HG03064 (cell line): ENCODE data around the gene IL16.
A peak's percentile ranks its signal among the peaks of the same experiment; 100 is the strongest.

Source experiments
- ATAC-seq: cut with Tn5 transposase; IDR thresholded peaks from one replicate; pipeline ENCODE4 v1.9.1; 2021; ENCODE audit warnings: low read depth; ENCODE audit not compliant: unreplicated experiment

IL16 gene

DNA sequence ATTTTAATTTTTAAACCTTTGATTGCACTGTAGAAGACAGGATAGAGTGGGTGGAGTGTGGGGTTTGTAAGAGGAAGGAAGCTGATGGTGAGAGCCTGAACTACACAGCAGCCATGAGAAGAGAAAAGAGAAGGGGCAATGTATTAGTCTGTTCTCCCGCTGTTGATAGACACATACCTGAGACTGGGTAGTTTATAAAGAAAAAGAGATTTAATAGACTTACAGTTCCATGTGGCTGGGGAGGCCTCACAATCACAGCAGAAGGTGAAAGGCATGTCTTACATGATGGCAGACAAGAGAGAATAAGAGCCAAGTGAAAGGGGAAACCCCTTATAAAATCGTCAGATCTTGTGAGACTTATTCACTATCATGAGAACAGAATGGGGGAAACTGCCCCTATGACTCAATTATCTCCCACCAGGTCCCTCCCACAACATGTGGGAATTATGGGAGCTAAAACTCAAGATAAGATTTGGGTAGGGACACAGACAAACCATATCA lies 90.0 kb downstream of the IL16 start:
- ATAC-seq: no peak

DNA sequence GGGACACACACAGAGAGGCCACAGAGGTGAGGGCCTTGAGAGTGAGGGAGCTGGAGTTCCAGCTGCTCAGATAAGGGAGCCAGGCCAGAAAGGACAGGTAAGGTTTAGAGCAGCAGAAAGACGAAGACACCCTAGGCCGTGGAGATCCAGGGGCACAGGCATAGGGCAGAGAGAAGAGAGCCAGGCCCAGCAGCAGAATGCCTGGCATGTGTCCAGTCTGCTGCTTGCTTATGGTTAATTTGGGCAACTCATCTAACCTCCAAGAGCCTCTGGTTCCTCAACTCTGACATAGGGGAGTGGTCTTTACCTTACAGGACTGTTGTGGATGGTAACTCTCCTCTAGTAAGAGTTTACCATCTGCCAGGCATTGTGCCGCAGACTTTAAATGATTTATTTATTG lies 91.4 kb downstream of the IL16 start:
- no peak for ATAC-seq

DNA sequence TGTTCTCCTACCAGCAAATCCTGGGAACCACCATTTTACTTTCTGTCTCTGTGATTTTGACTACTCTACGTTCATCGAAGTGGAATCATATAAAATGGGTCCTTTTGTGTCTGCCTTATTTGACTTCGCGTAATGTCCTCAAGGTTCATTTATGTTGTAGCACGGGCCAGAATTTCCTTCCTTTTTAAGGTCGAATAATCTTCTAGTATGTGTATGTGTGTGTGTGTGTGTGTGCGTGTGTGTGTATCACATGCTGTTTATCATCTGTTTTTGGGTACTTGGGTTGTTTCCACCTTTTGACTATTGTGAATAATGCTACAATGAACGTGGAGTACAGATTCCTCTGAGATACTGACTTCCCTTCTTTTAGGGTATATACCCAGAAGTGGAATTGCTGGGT lies 91.9 kb downstream of the IL16 start:
- no peak for ATAC-seq

DNA sequence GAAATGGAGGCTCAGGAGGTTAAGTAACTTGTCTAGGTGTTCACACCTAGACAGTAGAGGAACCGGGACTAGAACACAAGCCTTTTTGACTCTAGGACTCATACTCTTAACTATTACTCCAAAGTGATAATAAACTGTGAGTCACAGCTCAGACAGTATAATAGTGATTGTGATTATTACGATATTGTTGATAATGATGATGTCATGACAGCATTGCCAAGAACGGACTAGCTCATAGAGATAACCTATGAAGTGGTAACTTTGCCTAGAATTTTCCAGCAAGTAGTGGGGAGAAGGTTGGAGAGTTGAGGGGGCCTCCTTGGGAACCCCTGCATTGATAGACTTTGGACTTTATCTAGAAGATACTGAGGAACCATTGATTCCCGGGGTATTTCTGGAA lies 93.2 kb downstream of the IL16 start:
- no peak for ATAC-seq

DNA sequence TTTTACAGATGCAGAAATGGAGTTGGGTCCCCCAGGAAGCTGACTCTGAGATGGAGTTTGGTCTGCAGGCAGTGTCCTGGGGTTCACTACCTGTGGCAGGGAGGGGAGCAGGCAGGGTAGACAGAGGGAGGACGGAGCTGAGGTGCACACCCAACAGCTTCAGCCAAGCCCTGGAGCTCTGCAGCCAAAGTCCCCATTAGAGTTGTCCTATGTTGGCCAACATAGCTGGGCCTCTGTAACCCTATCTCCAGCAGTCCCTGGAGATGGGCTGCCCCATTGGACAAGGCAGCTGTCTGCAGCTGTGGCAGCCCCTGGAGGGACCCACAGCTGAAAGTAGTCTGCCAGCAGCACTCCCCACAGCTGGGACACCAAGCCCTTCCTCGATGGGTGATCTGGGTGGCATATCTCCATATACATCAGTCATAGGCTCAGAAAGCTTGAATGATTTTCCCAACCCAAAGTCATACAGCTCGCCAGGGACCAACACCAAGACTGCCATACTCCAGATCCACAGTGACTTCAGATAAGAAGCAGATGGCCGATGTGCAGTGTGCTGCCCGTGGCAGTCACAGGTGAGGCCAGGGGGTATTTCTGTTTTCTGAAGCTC lies 95.3 kb downstream of the IL16 start:
- ATAC-seq: peak; percentile 2

DNA sequence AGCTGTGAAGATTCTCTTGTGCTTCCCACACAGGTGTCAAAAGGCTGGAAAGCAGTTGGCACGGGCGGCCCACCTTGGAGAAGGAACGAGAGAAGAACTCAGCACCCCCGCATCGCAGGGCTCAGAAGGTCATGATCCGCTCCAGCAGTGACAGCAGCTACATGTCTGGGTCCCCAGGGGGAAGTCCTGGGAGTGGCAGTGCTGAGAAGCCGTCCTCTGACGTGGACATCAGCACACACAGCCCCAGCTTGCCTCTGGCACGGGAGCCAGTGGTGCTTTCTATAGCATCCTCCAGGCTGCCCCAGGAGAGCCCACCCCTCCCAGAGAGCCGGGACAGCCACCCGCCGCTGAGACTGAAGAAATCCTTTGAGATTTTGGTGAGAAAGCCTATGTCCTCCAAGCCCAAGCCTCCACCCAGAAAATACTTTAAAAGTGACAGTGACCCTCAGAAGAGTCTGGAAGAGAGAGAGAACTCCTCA lies 95.9 kb downstream of the IL16 start:
- peak; percentile 39 for ATAC-seq

DNA sequence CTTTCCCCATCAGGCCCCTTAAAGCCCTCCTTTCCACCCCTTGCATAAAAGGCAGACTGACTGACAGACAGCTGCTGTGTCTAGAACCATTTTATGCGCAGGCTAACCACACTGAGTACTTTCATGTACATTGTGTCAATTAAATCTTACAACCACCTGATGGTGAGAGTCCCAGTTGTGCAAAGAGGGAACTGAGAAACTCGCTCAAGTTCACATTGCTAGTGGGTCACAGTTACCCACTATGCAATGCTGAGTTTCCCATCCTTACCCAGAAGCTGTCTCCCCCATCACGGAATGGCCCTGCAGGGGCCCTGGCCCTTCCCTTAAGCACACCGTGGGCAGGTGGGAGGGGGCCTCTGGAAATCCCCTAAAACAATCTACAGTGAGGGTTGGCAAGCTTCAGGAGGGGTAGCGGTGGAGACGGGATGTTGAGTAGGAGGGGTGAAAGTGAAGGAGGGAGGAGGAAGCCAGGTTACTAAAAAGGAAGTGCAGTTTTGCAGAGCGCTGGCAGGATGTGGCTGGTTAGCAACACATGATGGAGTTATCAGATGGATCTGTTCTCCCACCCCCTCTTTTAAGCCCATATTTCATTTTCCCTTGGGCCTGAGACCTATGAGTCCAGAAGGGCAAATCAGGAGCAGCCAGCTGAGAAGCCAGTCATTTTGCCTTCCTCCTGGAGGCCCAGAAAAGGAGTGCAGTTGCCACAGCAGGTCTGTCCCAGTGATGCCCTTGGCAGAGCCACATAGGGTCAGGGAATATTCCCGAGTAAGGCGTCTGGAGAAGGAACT lies 97.2 kb downstream of the IL16 start:
- ATAC-seq: peak; percentile 52

DNA sequence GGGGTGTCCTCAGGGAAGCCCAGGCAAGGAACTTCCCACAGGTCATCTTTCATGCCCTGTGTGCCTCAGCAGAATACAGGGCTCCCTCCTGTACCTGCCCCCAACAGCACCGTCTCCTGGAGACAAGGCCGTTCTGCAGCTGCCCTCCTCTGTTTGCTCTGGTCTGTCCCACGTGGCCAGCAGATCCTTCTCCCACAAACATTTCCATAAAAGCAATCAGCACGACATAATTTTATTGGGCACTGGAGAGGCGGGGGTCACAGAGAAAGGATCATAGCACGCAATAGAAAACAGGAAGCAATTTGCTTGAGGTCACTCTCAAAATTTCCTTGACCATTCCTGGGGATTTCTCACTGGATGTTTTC lies 97.8 kb downstream of the IL16 start:
- no peak for ATAC-seq

DNA sequence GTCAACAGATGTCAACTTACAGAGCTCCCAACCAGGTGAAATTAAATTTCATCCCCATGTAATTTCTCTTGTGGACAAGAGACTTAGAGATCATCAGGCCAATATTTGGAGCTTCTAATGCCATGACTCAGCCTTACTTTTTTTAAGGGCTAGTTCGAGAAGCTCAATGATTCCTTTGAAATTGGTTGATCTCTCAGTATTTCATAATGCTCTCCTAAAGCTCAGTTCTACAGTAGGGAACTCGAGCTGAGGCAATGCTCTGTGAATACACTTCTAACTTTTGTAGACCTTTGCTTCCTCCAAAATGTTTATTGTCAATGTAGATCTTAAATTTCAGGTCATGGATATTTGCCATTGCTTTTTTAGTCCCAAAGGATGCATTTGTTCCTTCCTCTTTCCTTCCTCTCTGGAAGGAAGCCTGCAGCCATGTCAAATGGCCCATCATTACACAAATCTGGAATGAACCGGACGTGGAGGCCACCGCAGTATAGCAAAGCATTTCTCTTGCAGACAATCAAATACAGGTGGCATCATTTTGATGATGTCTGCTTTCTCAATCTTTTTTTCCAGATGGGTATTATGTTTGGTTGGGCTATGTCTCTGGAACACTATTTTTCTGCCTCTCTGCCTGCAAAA lies 98.9 kb downstream of the IL16 start:
- no peak for ATAC-seq

DNA sequence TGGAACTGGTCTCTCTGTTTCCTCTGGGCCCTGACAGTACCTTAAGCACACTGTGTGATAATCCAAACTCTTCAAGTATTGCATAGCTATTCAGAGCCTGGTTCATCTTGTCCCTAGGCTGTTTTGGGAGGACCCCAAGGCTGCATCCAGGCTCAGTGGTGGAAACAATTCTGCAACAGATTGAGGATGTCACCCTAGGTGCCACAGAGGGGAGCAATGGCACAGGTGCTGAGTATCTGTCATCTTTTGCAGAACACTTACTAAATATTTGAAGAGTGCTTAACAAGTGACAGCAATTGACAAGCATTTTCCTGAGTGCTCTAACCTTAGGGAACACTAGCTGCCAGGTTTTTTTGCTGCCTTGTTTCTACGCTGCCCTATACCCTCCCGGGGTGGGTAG lies 99.5 kb downstream of the IL16 start:
- ATAC-seq: no peak

DNA sequence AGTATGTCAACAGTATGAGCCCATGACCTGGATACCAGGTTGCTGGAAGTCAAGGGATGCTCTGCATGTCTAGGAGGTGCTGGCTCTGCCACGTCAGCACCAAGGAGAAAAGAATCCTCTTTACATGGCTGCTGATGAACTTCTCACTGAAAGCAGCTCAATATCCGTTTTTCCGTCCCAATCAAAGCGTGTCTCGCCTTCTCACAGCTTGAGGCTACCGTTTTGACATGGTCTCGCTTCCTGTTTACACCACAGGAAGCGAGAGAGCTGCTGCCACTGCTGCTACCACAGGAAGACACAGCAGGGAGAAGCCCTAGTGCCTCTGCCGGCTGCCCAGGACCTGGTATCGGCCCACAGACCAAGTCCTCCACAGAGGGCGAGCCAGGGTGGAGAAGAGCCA lies 100.0 kb downstream of the IL16 start:
- peak; percentile 36 for ATAC-seq

DNA sequence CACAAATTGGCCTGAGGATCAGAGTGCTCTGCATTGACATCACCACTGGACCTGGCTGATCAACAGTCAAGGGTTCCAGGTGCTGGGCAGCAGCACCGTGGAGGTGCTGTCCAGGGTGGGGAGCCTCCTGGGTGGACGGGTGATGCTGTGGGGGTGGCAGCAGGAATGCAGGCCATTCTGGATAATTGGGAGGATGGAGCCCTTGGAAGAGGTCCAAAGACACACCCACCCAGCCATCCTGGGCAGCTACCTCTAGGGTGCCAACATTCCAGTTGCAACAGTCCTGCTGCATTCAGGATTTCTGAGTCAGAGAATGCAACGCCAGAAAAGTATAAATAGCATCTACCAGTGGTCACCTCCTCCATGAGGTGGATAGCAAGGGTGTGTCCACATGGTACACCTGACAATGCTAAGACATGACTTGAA lies 100.5 kb downstream of the IL16 start:
- no peak for ATAC-seq

DNA sequence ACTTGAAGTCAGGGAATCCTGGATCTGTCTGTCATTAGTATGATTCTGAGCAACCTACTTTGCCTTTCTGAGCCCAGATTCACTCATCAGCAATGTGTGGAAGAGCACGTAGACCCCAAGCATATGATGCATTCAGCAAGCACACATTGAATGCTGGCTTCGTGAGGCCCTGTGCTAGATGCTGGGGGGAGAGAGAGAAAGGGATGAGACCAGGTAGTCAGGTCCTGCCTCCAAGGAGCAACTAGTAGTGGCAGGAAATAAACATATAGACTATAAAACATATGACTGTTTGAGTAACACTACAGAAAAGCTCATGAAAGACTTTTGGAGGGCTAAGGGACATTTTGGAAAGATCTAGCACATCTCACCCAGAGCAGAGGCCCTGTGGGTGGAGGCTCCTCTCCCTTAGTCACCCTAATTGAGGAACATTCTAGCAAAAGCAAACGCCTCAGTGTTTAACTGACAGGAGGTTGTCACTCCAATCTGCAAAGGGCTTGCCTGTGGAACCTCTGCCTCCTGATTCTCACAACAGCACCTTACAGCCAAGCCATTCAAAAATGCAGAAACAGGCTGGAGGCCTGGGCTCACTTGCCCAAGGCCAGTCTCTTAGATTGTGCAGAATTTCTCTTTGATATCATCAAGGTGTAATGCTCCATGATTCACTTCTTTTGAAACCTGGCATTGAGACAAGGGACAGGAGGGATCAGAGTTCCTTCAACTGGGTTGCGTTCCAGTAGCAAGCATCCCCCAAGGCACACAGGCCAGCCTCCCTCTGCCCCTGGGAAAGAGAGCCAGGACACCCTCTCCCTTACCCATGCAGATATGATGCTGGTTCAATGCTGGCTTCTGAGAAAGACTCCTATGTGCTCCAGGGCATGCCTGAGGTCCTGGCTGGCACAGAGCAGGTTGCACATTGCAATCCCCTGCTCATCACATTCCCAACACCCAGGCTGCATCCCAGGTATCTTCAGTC lies 101.2 kb downstream of the IL16 start:
- ATAC-seq: no peak

DNA sequence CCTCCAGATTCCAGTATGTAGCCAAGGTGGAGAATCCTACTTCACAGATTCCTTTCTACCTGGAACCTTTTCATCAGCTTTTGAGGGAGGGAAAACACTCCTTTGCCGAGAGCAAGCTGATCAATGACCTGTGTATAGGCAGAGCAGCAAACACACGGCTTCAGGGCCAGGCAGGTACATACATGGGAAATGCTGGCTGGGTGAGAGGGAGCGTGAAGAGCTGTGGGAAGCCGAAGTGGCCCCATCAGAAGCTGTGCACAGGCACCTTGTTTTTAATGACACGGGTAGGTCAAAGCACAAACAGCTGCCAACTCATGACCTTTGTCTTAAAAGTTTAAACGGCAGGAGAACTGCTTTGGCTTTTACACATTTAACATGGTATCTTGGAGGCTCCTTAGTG lies 101.9 kb downstream of the IL16 start:
- no peak for ATAC-seq

DNA sequence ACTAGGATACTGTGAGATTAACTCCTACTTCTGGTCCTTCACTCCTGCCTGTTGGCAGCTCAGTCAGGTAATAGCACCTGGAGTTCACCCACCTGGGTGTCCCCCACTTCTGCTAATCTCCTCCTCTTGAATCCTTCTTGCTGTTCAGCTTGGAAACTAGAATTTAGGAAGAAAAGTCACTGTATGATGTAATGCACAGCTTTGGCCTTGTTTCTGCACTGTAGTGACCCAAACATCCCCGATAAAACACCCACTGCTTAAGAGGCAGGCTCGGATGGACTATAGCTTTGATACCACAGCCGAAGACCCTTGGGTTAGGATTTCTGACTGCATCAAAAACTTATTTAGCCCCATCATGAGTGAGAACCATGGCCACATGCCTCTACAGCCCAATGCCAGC lies 102.5 kb downstream of the IL16 start:
- no peak for ATAC-seq

DNA sequence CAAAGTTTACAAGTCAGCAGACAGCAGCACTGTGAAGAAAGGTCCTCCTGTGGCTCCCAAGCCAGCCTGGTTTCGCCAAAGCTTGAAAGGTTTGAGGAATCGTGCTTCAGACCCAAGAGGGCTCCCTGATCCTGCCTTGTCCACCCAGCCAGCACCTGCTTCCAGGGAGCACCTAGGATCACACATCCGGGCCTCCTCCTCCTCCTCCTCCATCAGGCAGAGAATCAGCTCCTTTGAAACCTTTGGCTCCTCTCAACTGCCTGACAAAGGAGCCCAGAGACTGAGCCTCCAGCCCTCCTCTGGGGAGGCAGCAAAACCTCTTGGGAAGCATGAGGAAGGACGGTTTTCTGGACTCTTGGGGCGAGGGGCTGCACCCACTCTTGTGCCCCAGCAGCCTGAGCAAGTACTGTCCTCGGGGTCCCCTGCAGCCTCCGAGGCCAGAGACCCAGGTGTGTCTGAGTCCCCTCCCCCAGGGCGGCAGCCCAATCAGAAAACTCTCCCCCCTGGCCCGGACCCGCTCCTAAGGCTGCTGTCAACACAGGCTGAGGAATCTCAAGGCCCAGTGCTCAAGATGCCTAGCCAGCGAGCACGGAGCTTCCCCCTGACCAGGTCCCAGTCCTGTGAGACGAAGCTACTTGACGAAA lies 103.1 kb downstream of the IL16 start:
- ATAC-seq: no peak

DNA sequence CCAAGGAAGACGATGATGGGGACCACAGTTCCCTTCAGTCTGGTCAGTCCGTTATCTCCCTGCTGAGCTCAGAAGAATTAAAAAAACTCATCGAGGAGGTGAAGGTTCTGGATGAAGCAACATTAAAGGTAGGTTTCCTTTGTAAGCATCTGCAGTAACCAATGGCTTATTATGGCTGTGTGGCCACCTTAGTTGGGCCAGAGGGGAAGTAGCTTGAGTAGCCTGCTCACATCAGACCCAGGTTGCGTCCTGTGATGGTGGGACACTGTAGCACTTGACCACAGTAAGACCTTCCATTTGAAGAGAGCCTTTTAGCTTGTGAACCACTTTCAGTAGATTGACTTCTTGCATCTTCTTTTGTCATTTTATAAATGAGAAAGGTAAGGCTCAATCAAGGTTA lies 104.7 kb downstream of the IL16 start:
- ATAC-seq: no peak

DNA sequence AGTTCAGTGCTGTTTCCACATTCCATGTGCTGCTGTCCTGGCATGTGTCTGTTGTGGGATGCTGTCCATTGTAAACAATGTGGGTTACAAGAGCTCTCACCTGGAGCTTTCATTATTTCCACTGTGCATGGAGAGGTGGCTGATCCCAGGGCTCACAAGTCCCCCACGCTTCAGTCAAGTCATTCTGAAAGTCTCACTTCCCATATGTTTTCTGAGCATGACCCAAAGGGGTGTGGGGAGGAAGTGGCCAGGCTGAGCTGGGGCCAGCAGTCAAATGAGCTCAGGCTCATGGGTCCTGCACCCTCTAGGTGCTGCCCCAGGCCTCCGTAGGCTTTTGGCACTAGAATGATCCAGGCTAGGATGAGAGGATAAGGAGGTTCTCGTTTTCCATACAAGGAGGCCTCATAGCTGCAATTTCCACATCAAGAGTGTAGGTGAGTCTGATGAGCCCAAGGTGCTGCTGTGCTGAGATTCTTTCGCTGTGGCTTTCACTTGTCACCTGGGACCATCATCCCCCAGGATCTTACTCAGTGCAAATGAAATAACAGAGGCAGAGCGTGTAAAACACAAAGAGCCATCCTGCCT lies 105.2 kb downstream of the IL16 start:
- ATAC-seq: peak; percentile 75

DNA sequence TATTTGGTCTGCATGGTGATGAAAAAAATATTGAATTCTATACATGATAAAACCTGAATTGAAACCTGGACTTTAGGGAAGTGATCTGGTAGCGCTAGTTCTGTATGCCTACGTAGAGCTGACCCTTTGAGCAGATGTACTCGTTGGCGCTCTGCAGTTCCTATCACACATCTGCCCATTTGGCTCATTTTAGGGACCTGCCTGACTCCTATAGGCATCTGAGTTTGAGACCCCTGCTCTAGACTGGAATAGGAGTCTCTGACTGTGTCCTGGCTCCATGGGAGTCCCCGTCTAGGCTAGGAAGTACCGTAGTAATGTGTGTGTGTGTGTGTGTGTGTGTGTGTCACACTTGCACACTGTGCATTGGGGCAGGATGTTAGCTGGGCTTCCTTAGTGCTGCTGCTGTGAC lies 106.0 kb downstream of the IL16 start:
- ATAC-seq: no peak
